Loucy (cell line): Measurements from ENCODE around the gene MEGF9.

Source experiments
- CTCF ChIP-seq: fragments of 200-600 bp; sonication (generic); conservative IDR thresholded peaks from 2 replicates; pipeline ENCODE4 v1.5.1; 2014; ENCODE audit warnings: mild to moderate bottlenecking, antibody characterized with exemption, low read length
- EZH2phosphoT487 ChIP-seq: fragments of 200-600 bp; IDR thresholded peaks from 2 replicates; pipeline ENCODE4 v1.6.1; 2018; ENCODE audit warnings: antibody characterized with exemption, mild to moderate bottlenecking, moderate library complexity, borderline replicate concordance

- TF ChIP-seq CTCF, result no peak
- TF ChIP-seq EZH2phosphoT487, result no peak
These were observed 20.5 kb upstream of the MEGF9 start for GRCh38 chr9:120734607-120735410.
